Lower leg skin (tissue), 3 donors: ENCODE results near the gene ATP6V1F.

ENCODE experiments used
- POLR2A ChIP-seq, 2 donors: fragments of 450-650 bp; IDR thresholded peaks; one replicate each; pipeline ENCODE4 v1.6.1; 2016 to 2017; ENCODE audit warnings: antibody characterized with exemption in 2 of 2, mild to moderate bottlenecking in 1 of 2, moderate library complexity in 1 of 2
- TF ChIP-seq, protein P1 (sequence below), 3 donors: fragments of 450-650 bp; IDR thresholded peaks; one replicate each; pipeline ENCODE4 v1.5.1; 2016; ENCODE audit warnings: antibody characterized with exemption in 3 of 3, mild to moderate bottlenecking in 3 of 3, moderate library complexity in 2 of 3

DNA sequence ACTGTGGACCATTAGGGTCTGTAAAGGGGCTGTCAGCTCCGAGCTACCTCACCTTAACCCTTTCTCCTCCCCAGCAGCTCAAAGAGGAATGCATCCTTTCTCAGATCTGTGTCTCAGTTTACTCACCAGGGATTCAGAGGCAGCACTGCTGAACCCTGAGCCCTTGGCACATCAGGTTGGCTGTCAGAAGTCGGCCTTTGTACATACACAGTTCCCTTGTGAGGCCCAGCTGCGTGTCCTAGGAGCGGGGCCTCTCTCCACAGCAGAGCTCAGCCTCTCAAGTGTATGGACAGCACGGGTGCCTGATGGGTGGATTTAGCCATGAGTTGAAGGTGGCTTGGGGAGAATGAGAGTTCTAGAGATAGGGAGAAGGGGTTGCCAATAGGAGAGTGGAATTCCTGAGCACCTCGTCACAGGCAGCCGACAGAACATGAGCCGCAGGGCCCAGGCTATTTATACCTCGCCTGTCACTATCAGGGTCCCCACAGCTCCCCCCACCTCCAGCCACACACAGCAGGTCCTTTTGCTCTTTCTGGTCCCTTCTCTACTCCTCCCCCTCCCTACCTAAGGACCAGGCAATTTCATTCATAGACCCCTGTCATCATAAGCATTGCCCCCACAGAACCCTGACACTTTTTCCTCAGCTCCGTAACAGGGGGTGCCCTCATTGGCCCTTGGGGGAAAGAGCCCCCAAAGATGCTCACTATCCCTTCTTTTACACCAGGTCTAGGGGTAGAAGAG lies 34.5 kb upstream of the ATP6V1F start:
- no peak for TF ChIP-seq POLR2A (IDR thresholded peaks at IDR 0.05)
- TF ChIP-seq, protein P1, sequence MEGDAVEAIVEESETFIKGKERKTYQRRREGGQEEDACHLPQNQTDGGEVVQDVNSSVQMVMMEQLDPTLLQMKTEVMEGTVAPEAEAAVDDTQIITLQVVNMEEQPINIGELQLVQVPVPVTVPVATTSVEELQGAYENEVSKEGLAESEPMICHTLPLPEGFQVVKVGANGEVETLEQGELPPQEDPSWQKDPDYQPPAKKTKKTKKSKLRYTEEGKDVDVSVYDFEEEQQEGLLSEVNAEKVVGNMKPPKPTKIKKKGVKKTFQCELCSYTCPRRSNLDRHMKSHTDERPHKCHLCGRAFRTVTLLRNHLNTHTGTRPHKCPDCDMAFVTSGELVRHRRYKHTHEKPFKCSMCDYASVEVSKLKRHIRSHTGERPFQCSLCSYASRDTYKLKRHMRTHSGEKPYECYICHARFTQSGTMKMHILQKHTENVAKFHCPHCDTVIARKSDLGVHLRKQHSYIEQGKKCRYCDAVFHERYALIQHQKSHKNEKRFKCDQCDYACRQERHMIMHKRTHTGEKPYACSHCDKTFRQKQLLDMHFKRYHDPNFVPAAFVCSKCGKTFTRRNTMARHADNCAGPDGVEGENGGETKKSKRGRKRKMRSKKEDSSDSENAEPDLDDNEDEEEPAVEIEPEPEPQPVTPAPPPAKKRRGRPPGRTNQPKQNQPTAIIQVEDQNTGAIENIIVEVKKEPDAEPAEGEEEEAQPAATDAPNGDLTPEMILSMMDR (IDR thresholded peaks at IDR 0.05): no peak
